HG03039 (cell line): ENCODE results near the gene PTPRJ.

Experiments used
- ATAC-seq: cut with Tn5 transposase; IDR thresholded peaks from one replicate; pipeline ENCODE4 v1.9.1; 2021; ENCODE audit warnings: mild to moderate bottlenecking, moderate library complexity; ENCODE audit not compliant: unreplicated experiment

PTPRJ gene

GRCh38 chr11:48142889-48143288 is 162.5 kb downstream of the PTPRJ start:
- no peak for ATAC-seq

GRCh38 chr11:48148749-48149148 is 168.4 kb downstream of the PTPRJ start:
- ATAC-seq = no peak

GRCh38 chr11:48150213-48150612 is 169.9 kb downstream of the PTPRJ start:
- ATAC-seq = no peak

- ATAC-seq = no peak
Observed at GRCh38 chr11:48154151-48154550, 173.8 kb downstream of the PTPRJ start.

GRCh38 chr11:48161951-48162884 is 181.9 kb downstream of the PTPRJ start:
- ATAC-seq = no peak

- no peak for ATAC-seq
Observed at GRCh38 chr11:48162885-48163268, 182.5 kb downstream of the PTPRJ start.

GRCh38 chr11:48163360-48164100 is 183.2 kb downstream of the PTPRJ start:
- ATAC-seq = no peak

GRCh38 chr11:48164836-48165235 is 184.5 kb downstream of the PTPRJ start:
- no peak for ATAC-seq

- ATAC-seq = no peak
Observed at GRCh38 chr11:48165426-48165825, 185.1 kb downstream of the PTPRJ start.

GRCh38 chr11:48167380-48167779 is 187.0 kb downstream of the PTPRJ start:
- ATAC-seq = no peak

- ATAC-seq = no peak
Observed at GRCh38 chr11:48168815-48169214, 188.5 kb downstream of the PTPRJ start.

GRCh38 chr11:48169259-48169658 is 188.9 kb downstream of the PTPRJ start:
- ATAC-seq = no peak

- ATAC-seq = no peak
Observed at GRCh38 chr11:48169717-48170116, 189.4 kb downstream of the PTPRJ start.

- ATAC-seq = no peak
Observed at GRCh38 chr11:48170241-48171233, 190.2 kb downstream of the PTPRJ start.

GRCh38 chr11:48172818-48173609 is 192.7 kb downstream of the PTPRJ start:
- ATAC-seq = no peak

- ATAC-seq = no peak
Observed at GRCh38 chr11:48177661-48178060, 197.3 kb downstream of the PTPRJ start.

- no peak for ATAC-seq
Observed at GRCh38 chr11:48180627-48181026, 200.3 kb downstream of the PTPRJ start.

GRCh38 chr11:48182860-48183526 is 202.6 kb downstream of the PTPRJ start:
- ATAC-seq = no peak

GRCh38 chr11:48184452-48184851 is 204.1 kb downstream of the PTPRJ start:
- no peak for ATAC-seq
